Panc1 (cell line): ENCODE data around the gene LRRC56. TPM values are rescaled to one million over a fixed set of nuclear protein-coding genes. Genes with fewer than 3 reads are reported as not detected.

ENCODE experiments used
- ATAC-seq: fragments of 200-7000 bp; cut with Tn5 transposase; 2 replicates; pipeline ENCODE4 v1.9.1; 2020; ENCODE audit warnings: mild to moderate bottlenecking, moderate library complexity
- BruUV-seq: library from RNA; stranded (reverse); fragments of 400-500 nt; replicated peaks from 2 replicates; lab custom pipeline; 2021; lab: Mats Ljungman, UMichigan
- CTCF ChIA-PET: fragments of 300-600 bp; sonication (Branson Sonifier 250); formaldehyde crosslinking; loops from one replicate; lab custom pipeline; 2022; ENCODE audit warnings: antibody characterized with exemption; lab: Charles Lee
- POLR2A ChIA-PET: fragments of 300-600 bp; sonication (Branson Sonifier 250); formaldehyde crosslinking; loops from one replicate; lab custom pipeline; 2022; ENCODE audit warnings: antibody characterized with exemption; lab: Charles Lee
- DNase-seq: peaks from one replicate; pipeline ENCODE4 v3.0.0-alpha.2; 2010; ENCODE audit warnings: low read depth, low spot score
- H3K27ac ChIP-seq: 2 replicates; pipeline ENCODE4 v1.5.1; 2011; ENCODE audit warnings: mild to moderate bottlenecking, low read length, inconsistent platforms
- H3K27me3 ChIP-seq: fragments of 200-500 bp; sonication (Bioruptor generic); 2 replicates; pipeline ENCODE4 v1.6.0; 2014; ENCODE audit warnings: low read length, inconsistent platforms; ENCODE audit not compliant: control insufficient read depth, insufficient read depth
- H3K36me3 ChIP-seq: fragments of 200-500 bp; sonication (Bioruptor generic); 2 replicates; pipeline ENCODE4 v1.5.1; 2014; ENCODE audit warnings: inconsistent platforms, mild to moderate bottlenecking, low read length, moderate library complexity; ENCODE audit not compliant: control insufficient read depth, insufficient read depth
- H3K4me1 ChIP-seq: 2 replicates; pipeline ENCODE4 v1.5.1; 2011; ENCODE audit warnings: inconsistent platforms, mild to moderate bottlenecking, low read length, moderate library complexity; ENCODE audit not compliant: control insufficient read depth, insufficient read depth
- H3K4me3 ChIP-seq, 2 experiments: 2 replicates each; pipeline ENCODE4 v1.5.1; 2011 to 2012; ENCODE audit warnings: low read depth in 2 of 2, low read length in 2 of 2, mild to moderate bottlenecking in 2 of 2, inconsistent platforms in 1 of 2, moderate library complexity in 1 of 2
- H3K9me3 ChIP-seq: fragments of 200-500 bp; sonication (Bioruptor generic); 2 replicates; pipeline ENCODE4 v1.5.1; 2014; ENCODE audit warnings: low read depth, mild to moderate bottlenecking, inconsistent platforms, low read length, moderate library complexity; ENCODE audit not compliant: control insufficient read depth, insufficient read depth
- CTCF ChIP-seq: fragments of 450-650 bp; IDR thresholded peaks from 2 replicates; pipeline ENCODE4 v1.5.1; 2017; ENCODE audit warnings: mild to moderate bottlenecking
- POLR2AphosphoS5 ChIP-seq: IDR thresholded peaks from 2 replicates; pipeline ENCODE4 v1.6.1; 2012; ENCODE audit warnings: mild to moderate bottlenecking, low read depth, low read length, moderate library complexity
- REST ChIP-seq, 2 experiments: IDR thresholded peaks; 2 replicates each; pipeline ENCODE4 v1.6.1; 2011 to 2012; ENCODE audit warnings: low read depth in 2 of 2, control low read depth in 1 of 2, low read length in 1 of 2, mild to moderate bottlenecking in 1 of 2, moderate library complexity in 1 of 2; ENCODE audit not compliant: insufficient read depth in 1 of 2
- SIN3A ChIP-seq: IDR thresholded peaks from 2 replicates; pipeline ENCODE4 v1.6.1; 2012; ENCODE audit warnings: low read depth, mild to moderate bottlenecking, low read length, moderate library complexity, borderline replicate concordance; ENCODE audit not compliant: insufficient read depth
- TCF7L2 ChIP-seq: IDR thresholded peaks from 2 replicates; pipeline ENCODE4 v1.6.1; 2011; ENCODE audit warnings: mild to moderate bottlenecking, low read depth, low read length, inconsistent platforms
- in situ Hi-C: cut with HindIII; loops from 2 replicates; pipeline ENCODE4 v1.10.0; 2016; ENCODE audit warnings: low sequenced_read_pairs, low pct_unique_long_range_greater_than_20kb
- intact Hi-C: fragments of 100-400 bp; cut with micrococcal nuclease; formaldehyde crosslinking; loops from one replicate; pipeline ENCODE4 v1.10.0; 2022; ENCODE audit not compliant: unreplicated experiment
- total RNA-seq: library from RNA; stranded (reverse); gene quantifications from one replicate; pipeline ENCODE4 v1.2.1, GENCODE V29; 2021; ENCODE audit not compliant: unreplicated experiment

Gene LRRC56
- total RNA-seq, 1 experiment from 2014 or later = 9.8 TPM

GRCh38 chr11:532986-533585 lies 4.2 kb upstream of the LRRC56 start:
- TF ChIP-seq CTCF = no peak
- TF ChIP-seq TCF7L2 = no peak
- no peak; the same call in 1 of the 2 replicates for TF ChIP-seq POLR2AphosphoS5
- no peak for TF ChIP-seq REST (IDR thresholded peaks at IDR 0.05; ENCODE audit: insufficient read depth in 1 of 2, low read depth in 2 of 2, low read length in 1 of 2)
- TF ChIP-seq SIN3A = no peak
- intact Hi-C loops (no loop called here), in situ Hi-C loops (no loop called here)
- no peak for ATAC-seq
- Histone ChIP-seq H3K4me1 (peaks cover 29% of the 10 kb centered on the region), H3K27me3 (no peaks in the 10 kb centered on the region), H3K36me3 (peaks cover 3% of the 10 kb centered on the region; the same call in 1 of the 2 replicates), H3K4me3 (no peak overlapping the region), H3K27ac (no peak overlapping the region), H3K9me3 (no peaks in the 10 kb centered on the region)
- no peak for DNase-seq
- POLR2A ChIA-PET = interaction anchor here (0.6 to 1.0 kb wide), 2 partner anchors 12 to 227 kb away, joined by 3 to 8 read pairs; no protein-coding TSS in a partner anchor
- BruUV-seq = no TSS peak
- CTCF ChIA-PET = interaction anchor here (0.6 kb wide), 1 partner anchor 32 kb away, joined by 4 read pairs; no protein-coding TSS in a partner anchor

DNA sequence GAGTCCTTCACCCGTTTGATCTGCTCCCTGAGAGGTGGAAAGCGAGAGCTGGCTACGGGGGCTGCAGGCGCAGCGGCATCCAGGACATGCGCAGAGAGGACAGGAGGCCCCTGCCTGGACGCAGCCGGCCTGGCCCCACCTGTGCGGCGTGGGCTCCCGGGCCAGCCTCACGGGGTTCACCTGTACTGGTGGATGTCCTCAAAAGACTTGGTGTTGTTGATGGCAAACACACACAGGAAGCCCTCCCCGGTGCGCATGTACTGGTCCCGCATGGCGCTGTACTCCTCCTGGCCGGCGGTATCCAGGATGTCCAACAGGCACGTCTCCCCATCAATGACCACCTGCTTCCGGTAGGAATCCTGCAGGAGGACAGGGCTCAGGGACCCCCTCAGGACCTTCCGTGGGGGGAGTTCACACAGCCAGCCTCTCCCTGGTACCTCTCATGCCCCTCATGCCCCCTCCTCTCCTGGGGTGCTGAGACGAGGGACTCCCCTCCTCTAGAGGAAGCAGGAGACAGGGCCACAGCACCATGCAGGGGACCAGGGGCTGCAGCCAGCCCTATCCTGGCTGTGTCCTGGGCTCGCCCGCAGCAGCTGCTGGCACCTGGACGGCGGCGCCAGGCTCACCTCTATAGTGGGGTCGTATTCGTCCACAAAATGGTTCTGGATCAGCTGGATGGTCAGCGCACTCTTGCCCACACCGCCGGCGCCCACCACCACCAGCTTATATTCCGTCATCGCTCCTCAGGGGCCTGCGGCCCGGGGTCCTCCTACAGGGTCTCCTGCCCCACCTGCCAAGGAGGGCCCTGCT lies 3.5 kb upstream of the LRRC56 start:
- peaks cover 3% of the 10 kb centered on the region; the same call in 1 of the 2 replicates for H3K36me3 ChIP-seq
- peak overlapping the region; percentile 69 to 90 for H3K4me3 ChIP-seq
- BruUV-seq = TSS peak; percentile 97
- H3K4me1 ChIP-seq = peaks cover 29% of the 10 kb centered on the region
- intact Hi-C loops (no loop called here), in situ Hi-C loops (no loop called here)
- ATAC-seq = no peak
- CTCF ChIA-PET = no interaction called here
- no peaks in the 10 kb centered on the region for H3K9me3 ChIP-seq
- DNase-seq = no peak
- TF ChIP-seq CTCF (no peak), SIN3A (no peak), REST (IDR thresholded peaks at IDR 0.05; ENCODE audit: insufficient read depth in 1 of 2, low read depth in 2 of 2, low read length in 1 of 2) (no peak), POLR2AphosphoS5 (no peak), TCF7L2 (no peak)
- no peaks in the 10 kb centered on the region for H3K27me3 ChIP-seq
- POLR2A ChIA-PET = interaction anchor here (0.6 to 1.0 kb wide), 2 partner anchors 13 to 226 kb away, joined by 3 to 8 read pairs; no protein-coding TSS in a partner anchor
- peak overlapping the region; percentile 73 for H3K27ac ChIP-seq
